Cardiac fibroblast (primary cell): ENCODE data around the gene ADARB2.

Experiments
- DNase-seq, 2 donors: peaks; one replicate each; pipeline versions ENCODE4 v3.0.0 to v3.0.0-alpha.2; 2010; ENCODE audit warnings: low read depth in 2 of 2
- H3K4me3 ChIP-seq, 2 donors: replicated peaks in 1 of 2; 1 replicate in 1 of 2; 2 replicates in 1 of 2; pipeline ENCODE4 v1.5.1; 2011; ENCODE audit warnings: low read depth in 2 of 2, low read length in 2 of 2, mild to moderate bottlenecking in 2 of 2, moderate library complexity in 1 of 2
- TF ChIP-seq, protein P1 (sequence below): IDR thresholded peaks from one replicate; pipeline ENCODE4 v1.5.1; 2011; ENCODE audit warnings: low read depth, mild to moderate bottlenecking, low read length, inconsistent platforms

Gene ADARB2

DNA sequence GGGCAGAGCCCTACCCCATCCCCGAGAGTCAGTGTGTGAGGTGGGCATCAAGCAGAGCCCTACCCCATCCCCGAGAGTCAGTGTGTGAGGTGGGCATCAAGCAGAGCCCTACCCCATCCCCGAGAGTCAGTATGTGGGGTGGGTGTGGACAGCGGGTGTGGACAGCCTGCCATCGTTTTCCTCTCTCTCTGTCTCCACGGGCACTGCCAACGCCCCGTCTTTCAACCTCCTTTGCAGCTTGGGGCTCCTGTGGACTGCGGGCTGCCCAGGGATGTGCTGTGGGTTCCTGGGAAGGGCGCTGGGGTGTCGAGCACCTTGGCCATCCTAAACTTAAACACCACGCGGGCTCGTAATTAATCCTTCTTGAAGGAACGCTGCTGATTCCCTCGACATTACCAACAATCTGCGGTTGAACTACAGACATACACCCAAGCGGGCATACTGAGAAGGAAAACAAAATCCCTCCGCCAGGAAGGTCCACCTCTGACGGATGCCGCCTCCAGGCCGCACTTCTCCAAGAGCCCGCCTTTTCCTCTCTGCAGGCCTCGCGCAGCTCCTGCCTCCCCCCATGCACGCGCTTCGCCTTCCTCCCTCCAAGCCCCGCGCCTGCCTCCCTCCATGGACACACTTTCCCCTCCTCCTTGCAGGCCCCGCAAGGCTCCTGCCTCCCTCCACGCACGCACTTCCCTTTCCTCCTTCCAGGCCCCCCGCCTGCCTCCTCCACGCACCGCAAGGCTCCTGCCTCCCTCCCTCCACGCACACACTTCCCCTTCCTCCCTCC, 65.1 kb downstream of the ADARB2 start:
- no peak for DNase-seq
- TF ChIP-seq, protein P1, sequence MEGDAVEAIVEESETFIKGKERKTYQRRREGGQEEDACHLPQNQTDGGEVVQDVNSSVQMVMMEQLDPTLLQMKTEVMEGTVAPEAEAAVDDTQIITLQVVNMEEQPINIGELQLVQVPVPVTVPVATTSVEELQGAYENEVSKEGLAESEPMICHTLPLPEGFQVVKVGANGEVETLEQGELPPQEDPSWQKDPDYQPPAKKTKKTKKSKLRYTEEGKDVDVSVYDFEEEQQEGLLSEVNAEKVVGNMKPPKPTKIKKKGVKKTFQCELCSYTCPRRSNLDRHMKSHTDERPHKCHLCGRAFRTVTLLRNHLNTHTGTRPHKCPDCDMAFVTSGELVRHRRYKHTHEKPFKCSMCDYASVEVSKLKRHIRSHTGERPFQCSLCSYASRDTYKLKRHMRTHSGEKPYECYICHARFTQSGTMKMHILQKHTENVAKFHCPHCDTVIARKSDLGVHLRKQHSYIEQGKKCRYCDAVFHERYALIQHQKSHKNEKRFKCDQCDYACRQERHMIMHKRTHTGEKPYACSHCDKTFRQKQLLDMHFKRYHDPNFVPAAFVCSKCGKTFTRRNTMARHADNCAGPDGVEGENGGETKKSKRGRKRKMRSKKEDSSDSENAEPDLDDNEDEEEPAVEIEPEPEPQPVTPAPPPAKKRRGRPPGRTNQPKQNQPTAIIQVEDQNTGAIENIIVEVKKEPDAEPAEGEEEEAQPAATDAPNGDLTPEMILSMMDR: no peak

DNA sequence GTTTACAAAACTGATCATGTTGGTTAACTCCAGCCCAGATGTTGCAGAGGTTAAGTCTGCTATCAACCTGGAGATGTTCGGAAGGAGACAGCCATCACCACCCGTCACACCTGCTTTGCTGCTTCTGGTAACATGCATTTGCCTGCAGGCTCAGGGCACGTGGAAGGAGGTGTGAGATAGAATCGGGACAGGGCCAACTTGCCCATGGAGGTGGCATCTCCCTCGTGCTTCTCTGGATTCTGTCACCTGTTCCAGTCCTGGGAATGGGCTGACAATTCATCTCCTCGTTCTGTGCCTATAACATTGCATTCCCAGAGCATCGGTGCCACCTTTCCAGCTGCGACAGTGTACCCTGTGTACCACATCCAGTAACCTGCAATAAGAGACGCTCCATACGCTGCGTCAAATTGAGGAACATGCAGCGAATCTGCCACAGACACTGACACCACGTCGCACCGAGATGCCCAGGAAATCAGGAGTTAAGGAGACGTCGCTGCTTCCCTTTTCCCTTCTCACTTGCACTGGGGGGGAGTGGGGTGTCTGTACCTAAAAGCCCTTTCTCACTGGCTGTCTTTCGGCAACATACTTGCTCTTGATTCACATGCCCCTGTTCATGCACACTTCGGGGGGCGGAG, 65.8 kb downstream of the ADARB2 start:
- DNase-seq: no peak
- H3K4me3 ChIP-seq: no peak overlapping the region
- TF ChIP-seq, protein P1: no peak

More for the DNA sequence above, 65.1 kb downstream of the ADARB2 start:
- no peak overlapping the region for H3K4me3 ChIP-seq

DNA sequence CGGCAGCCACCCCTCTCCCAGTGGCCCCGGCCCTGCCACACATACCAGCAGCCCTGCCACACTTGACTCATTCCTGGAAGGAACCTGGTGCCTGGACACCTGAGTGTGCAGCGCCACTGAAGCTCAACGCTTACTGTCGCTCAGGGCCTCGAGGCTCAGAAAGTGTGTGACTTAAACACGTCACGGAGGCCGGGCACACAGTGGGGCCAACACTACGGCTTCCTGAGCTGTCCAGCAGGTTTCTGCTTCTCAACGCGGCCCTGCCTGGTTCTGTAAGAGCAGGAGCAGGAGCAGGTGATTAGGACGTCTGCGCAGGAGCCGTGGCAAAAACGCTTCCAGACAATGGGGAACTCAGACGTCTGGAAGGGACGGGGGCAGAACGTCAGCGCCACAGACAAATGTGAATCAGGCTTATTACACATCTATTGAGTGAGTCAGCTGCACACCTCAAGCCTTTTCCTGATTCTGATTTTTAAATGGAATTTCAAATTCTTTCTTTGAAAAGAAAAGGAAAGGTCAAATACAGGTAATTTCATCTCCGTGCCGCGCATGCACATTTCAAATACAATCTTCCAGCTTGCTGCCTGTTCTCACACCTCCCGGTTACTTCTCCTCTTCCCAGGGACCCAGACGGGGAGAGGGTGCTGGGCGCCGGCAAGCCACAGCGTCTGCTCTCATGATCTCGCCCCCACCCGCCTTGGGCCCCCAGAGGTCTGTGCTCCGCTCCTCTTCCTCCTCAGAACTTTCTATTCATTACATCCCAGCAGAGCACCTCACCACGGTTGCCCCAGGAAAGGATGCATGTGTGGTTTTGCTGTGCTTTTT, 66.6 kb downstream of the ADARB2 start:
- DNase-seq: no peak
- TF ChIP-seq, protein P1: no peak
- H3K4me3 ChIP-seq: no peak overlapping the region

DNA sequence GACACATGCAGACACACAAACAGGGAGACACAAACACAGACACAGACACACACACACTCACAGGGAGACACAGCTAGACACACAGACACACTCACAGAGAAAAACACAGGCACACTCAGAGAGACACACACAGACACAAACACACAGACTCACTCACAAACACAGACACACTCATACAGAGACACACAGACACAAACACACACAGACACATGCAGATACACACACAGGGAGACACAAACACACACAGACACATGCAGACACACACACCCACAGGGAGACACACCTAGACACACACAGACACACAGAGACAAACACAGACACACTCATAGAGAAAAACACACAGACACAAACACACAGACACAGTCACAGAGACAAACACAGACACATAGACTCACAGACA, 67.9 kb downstream of the ADARB2 start:
- DNase-seq: no peak
- TF ChIP-seq, protein P1: no peak
- no peak overlapping the region for H3K4me3 ChIP-seq

DNA sequence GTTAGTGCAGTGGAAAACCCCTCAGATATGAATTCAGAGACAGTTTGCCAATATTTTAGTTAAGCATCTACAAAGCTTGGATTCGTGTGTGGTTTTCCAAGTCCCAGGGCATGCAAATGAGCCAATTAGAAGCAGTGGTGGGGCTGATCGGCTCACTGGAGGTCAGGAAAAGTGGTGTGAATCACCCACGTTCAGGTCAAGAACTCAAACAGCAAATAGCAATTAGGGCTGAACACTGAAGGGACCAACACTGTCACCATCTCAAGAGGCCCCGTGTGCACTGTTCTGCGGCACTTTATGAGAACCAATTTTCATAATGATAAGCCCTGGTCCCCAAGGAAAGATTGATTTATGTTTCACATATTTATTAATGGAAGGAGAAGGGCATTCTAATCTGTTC, 68.9 kb downstream of the ADARB2 start:
- TF ChIP-seq, protein P1: no peak
- DNase-seq: no peak
- no peak overlapping the region for H3K4me3 ChIP-seq

DNA sequence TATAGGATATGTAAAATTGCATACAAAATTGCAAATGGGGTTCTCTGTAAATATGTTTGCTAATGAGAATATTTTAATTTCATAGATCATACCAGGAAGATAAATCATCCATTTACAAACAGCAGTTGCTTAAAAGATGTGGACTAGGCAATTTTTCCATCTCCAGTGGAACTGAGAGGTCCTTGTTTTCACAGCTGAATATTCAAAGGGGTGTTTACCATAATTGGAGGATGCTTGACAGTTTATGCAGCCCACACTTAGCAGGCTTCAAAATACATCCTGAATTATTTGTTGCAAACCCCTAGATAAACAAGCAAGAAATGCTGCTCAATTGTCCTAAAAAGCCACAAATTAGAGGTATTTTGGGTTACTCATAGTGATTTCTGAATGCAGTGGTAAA, 69.9 kb downstream of the ADARB2 start:
- TF ChIP-seq, protein P1: no peak
- no peak for DNase-seq
- H3K4me3 ChIP-seq: no peak overlapping the region
